ENCODE measurements around the gene GAPT.

- TF ChIP-seq EZH2 (IDR thresholded peaks at IDR 0.05; ENCODE audit: low read length) (no peak), CTCF (optimal IDR thresholded peaks at IDR 0.05 in 1 of 3, IDR thresholded peaks at IDR 0.05 in 1 of 3, conservative IDR thresholded peaks at IDR 0.05 in 1 of 3; ENCODE audit: extremely low read depth in 1 of 3, insufficient read depth in 2 of 3, low read length in 3 of 3) (no peak)
Observed at GRCh38 chr5:58507715-58508114, 16.5 kb downstream of the GAPT start.

Data from keratinocyte (primary cell).